Neuronal stem cell (in vitro differentiated cells): Measurements from ENCODE around the gene DENND1B.

Source experiments
- DNase-seq: peaks from one replicate; pipeline ENCODE4 v3.0.0-alpha.2; 2013; ENCODE audit warnings: low spot score
- H2AFZ ChIP-seq: one replicate; pipeline ENCODE4 v1.6.1; 2013; ENCODE audit warnings: mild to moderate bottlenecking, low read length, inconsistent platforms
- H2AK5ac ChIP-seq: 2 replicates; pipeline ENCODE4 v1.6.1; 2013; ENCODE audit warnings: low read depth, mild to moderate bottlenecking, inconsistent platforms, low read length, moderate library complexity, mixed read lengths
- H2BK120ac ChIP-seq: 2 replicates; pipeline ENCODE4 v1.6.1; 2013; ENCODE audit warnings: low read depth, mild to moderate bottlenecking, inconsistent platforms, low read length, moderate library complexity, mixed read lengths
- H2BK12ac ChIP-seq: one replicate; pipeline ENCODE4 v1.6.1; 2013; ENCODE audit warnings: low read length, inconsistent platforms
- H2BK15ac ChIP-seq: 2 replicates; pipeline ENCODE4 v1.6.1; 2013; ENCODE audit warnings: mild to moderate bottlenecking, low read length, inconsistent platforms, mixed read lengths
- H2BK5ac ChIP-seq: one replicate; pipeline ENCODE4 v1.6.1; 2013; ENCODE audit warnings: inconsistent platforms, mild to moderate bottlenecking, low read length, moderate library complexity
- H3K14ac ChIP-seq: one replicate; pipeline ENCODE4 v1.6.1; 2013; ENCODE audit warnings: low read length, inconsistent platforms
- H3K18ac ChIP-seq: 2 replicates; pipeline ENCODE4 v1.6.1; 2013; ENCODE audit warnings: low read length, inconsistent platforms
- H3K23ac ChIP-seq: 2 replicates; pipeline ENCODE4 v1.6.1; 2013; ENCODE audit warnings: low read depth, mild to moderate bottlenecking, mixed read lengths, low read length, inconsistent platforms; ENCODE audit not compliant: poor library complexity
- H3K27ac ChIP-seq: replicated peaks from 3 replicates; pipeline ENCODE4 v1.5.1; 2013; ENCODE audit warnings: low read length, inconsistent platforms
- H3K27me3 ChIP-seq, 3 experiments: 2 replicates each; pipeline ENCODE4 v1.6.1; 2013; ENCODE audit warnings: low read length in 3 of 3, mild to moderate bottlenecking in 2 of 3, inconsistent platforms in 1 of 3, low read depth in 1 of 3, mixed read lengths in 1 of 3, moderate library complexity in 1 of 3; ENCODE audit not compliant: control insufficient read depth in 3 of 3, insufficient read depth in 3 of 3
- H3K36me3 ChIP-seq, 2 donors: replicated peaks in 1 of 2; 2 replicates each; pipeline ENCODE4 v1.6.1; 2013; ENCODE audit warnings: low read length in 2 of 2; ENCODE audit not compliant: control insufficient read depth in 2 of 2, insufficient read depth in 2 of 2
- H3K4ac ChIP-seq: 2 replicates; pipeline ENCODE4 v1.6.1; 2013; ENCODE audit warnings: inconsistent platforms, mild to moderate bottlenecking, low read length, moderate library complexity
- H3K4me1 ChIP-seq, 2 donors: 1 replicate in 1 of 2; 2 replicates in 1 of 2; pipeline ENCODE4 v1.6.1; 2013; ENCODE audit warnings: low read length in 2 of 2, low read depth in 1 of 2; ENCODE audit not compliant: control insufficient read depth in 2 of 2, insufficient read depth in 1 of 2
- H3K4me2 ChIP-seq: one replicate; pipeline ENCODE4 v1.6.1; 2013; ENCODE audit warnings: mild to moderate bottlenecking, low read length, inconsistent platforms; ENCODE audit not compliant: insufficient read depth, poor library complexity, severe bottlenecking
- H3K4me3 ChIP-seq, 2 donors: 2 replicates each; pipeline ENCODE4 v1.5.1; 2013; ENCODE audit warnings: low read length in 2 of 2, mild to moderate bottlenecking in 2 of 2, inconsistent platforms in 1 of 2, moderate library complexity in 1 of 2
- H3K79me1 ChIP-seq: one replicate; pipeline ENCODE4 v1.6.1; 2013; ENCODE audit warnings: low read depth, mild to moderate bottlenecking, inconsistent platforms, low read length, moderate library complexity
- H3K9ac ChIP-seq: one replicate; pipeline ENCODE4 v1.6.1; 2013; ENCODE audit warnings: mild to moderate bottlenecking, low read depth, low read length, inconsistent platforms; ENCODE audit not compliant: poor library complexity
- H3K9me3 ChIP-seq, 2 donors: replicated peaks in 1 of 2; 2 replicates each; pipeline versions ENCODE3 to v1.6.1; 2013; ENCODE audit warnings: low read length in 2 of 2, mild to moderate bottlenecking in 2 of 2, inconsistent platforms in 1 of 2, low read depth in 1 of 2, mixed read lengths in 1 of 2, moderate library complexity in 1 of 2; ENCODE audit not compliant: control insufficient read depth in 2 of 2, insufficient read depth in 1 of 2
- H4K8ac ChIP-seq: one replicate; pipeline ENCODE4 v1.6.1; 2013; ENCODE audit warnings: low read depth, mild to moderate bottlenecking, inconsistent platforms, low read length, moderate library complexity
- H4K91ac ChIP-seq: one replicate; pipeline ENCODE4 v1.6.1; 2013; ENCODE audit warnings: low read length, low read depth, mild to moderate bottlenecking, inconsistent platforms; ENCODE audit not compliant: poor library complexity
- WGBS, 2 donors: extraction: QIAGEN DNeasy Blood & Tissue Kit; methylation state at CpG; one replicate each; pipeline ENCODE4 v1.1.7; 2013; ENCODE audit warnings: missing lambda C conversion rate in 2 of 2, mixed read lengths in 1 of 2; ENCODE audit not compliant: insufficient read length in 2 of 2, insufficient replicate concordance in 1 of 2; ENCODE audit errors: extremely low coverage in 2 of 2; 5-methylcytosine and 5-hydroxymethylcytosine counted together

DENND1B gene

DNA sequence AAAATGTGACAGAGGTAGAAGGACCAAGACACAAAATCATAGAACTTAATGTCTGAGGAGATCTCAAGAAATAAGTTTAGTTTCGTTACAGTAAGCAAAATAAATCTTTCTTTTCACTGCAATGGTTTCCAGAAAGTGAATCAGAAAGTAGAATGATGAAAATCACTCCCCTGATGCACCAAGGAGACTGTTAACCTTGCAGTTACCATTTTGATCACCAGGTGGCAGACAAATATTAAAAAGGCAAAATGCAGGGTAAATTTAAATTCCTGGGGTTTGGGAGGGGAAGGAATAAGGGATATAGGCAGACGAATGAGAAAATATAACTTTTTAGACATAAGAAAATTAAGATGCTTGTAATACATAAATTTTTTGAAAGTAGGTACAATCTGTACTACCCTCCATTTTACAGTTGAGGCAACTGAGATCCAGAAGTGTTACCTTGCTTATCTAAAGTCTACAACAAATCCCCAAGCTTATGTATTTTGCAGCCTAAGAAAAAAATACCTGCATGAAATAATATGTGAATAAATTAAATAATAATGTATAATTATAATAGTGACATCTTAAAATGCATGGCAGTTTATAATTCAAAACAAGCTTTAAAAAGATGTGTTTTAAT is 254.1 kb downstream of the DENND1B start:
- H3K23ac ChIP-seq = no peak overlapping the region
- no peak overlapping the region for H3K14ac ChIP-seq
- no CpG with 5 or more reads among the region's 2 CpGs for WGBS, 2 donors
- H2BK12ac ChIP-seq = no peak overlapping the region
- H3K79me1 ChIP-seq = no peaks in the 10 kb centered on the region
- H2AK5ac ChIP-seq = no peak overlapping the region
- no peak overlapping the region for H3K4me3 ChIP-seq
- H3K9me3 ChIP-seq = no peaks in the 10 kb centered on the region
- no peaks in the 10 kb centered on the region for H3K4me1 ChIP-seq
- H2AFZ ChIP-seq = no peak overlapping the region
- H2BK15ac ChIP-seq = no peak overlapping the region
- no peaks in the 10 kb centered on the region for H3K27me3 ChIP-seq
- no peak overlapping the region for H2BK120ac ChIP-seq
- H4K91ac ChIP-seq = no peak overlapping the region
- H3K9ac ChIP-seq = no peak overlapping the region
- no peaks in the 10 kb centered on the region for H3K36me3 ChIP-seq
- H3K4me2 ChIP-seq = no peak overlapping the region
- H2BK5ac ChIP-seq = no peak overlapping the region
- H4K8ac ChIP-seq = no peak overlapping the region
- DNase-seq = peak; percentile 36
- H3K18ac ChIP-seq = no peak overlapping the region
- no peak overlapping the region for H3K4ac ChIP-seq
- H3K27ac ChIP-seq = no peak overlapping the region

DNA sequence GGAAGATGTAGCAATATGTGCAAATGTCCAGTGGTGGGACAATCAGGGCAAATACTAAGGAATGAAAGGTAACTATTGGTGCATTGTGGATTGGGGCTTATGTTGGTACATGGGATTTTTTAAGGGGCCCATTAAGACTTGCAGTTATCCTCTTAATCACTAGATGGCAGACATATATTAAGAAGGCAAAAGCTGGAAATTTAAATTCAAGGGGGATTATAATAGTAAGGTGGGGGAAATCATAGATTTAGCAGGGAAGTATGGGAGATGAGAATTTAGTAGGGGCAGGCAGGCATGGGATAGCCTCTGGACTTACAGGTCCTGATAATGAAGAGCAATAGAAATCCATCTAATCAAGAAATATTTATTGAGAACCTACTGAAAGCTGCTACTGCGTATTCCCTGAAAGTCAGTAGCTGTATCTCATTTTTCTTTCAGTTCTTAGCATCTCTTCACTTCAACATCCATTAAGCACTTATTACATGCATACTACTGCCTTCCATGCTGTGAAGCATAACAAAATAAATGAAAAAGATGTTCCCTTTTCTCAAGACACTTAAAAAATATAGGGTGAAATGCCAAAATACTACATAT is 255.4 kb downstream of the DENND1B start:
- no peak overlapping the region for H2BK12ac ChIP-seq
- no peak overlapping the region for H4K91ac ChIP-seq
- H2BK15ac ChIP-seq = no peak overlapping the region
- no peak overlapping the region for H2AFZ ChIP-seq
- no peak overlapping the region for H3K4ac ChIP-seq
- H2BK120ac ChIP-seq = no peak overlapping the region
- H3K27me3 ChIP-seq = no peaks in the 10 kb centered on the region
- H3K36me3 ChIP-seq = no peaks in the 10 kb centered on the region
- H3K18ac ChIP-seq = no peak overlapping the region
- no peak overlapping the region for H3K4me2 ChIP-seq
- H4K8ac ChIP-seq = no peak overlapping the region
- H3K4me1 ChIP-seq = no peaks in the 10 kb centered on the region
- H2AK5ac ChIP-seq = no peak overlapping the region
- no peak overlapping the region for H3K9ac ChIP-seq
- H3K14ac ChIP-seq = no peak overlapping the region
- DNase-seq = no peak
- H3K27ac ChIP-seq = no peak overlapping the region
- no peak overlapping the region for H2BK5ac ChIP-seq
- H3K23ac ChIP-seq = no peak overlapping the region
- H3K9me3 ChIP-seq = no peaks in the 10 kb centered on the region
- no CpG with 5 or more reads among the region's 1 CpG for WGBS, 2 donors
- no peaks in the 10 kb centered on the region for H3K79me1 ChIP-seq
- no peak overlapping the region for H3K4me3 ChIP-seq

DNA sequence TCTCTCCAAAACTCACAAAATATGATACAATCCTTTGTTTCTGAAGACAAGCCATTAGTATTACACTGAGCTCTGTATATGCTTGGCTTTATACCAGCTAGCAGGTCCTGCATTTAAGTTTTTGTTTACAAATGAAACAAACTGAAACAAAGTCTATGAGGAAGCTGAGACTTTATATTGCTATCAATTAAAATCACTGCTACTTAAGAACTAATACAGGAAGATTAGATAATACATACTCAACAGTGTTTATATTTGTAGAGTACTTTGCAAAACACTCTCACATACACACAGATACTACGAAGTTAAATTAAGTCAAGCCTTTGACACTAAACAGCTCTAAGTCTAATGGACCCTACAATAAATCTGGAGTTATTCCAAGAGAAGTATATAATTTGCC is 259.9 kb downstream of the DENND1B start:
- H2BK15ac ChIP-seq = no peak overlapping the region
- H2BK12ac ChIP-seq = no peak overlapping the region

DNA sequence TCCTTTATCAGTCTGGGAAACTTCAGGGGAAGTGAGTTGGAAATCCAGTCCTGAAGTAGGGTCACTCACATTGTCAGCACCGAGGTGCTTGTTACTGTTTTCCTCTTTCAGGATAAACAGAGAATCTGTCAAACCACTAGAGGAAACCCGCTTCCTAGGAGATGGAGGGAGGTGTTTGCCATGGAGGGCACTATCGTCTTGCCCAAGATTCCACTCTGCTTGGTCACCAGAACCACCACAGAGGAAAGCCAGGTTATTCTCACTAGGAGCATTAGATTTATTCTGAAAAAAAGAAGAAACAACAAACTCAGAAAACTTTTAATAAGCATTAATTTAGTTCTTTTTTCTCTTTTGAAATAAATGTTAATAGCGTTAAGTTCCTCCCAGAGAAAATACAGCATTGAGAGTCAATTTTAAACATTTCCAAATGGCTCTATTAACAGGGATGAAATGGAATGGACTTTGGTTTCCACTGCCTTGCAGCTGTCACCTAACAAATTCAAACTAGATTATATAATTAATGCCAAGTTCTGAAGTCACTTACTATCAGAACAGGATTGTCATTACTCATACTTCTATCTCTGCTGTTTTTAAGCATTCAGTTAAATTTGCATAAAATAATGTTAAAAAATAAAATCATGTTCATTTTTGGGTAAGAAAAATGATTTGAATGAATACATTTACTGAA is 264.4 kb downstream of the DENND1B start:
- no peaks in the 10 kb centered on the region for H3K9me3 ChIP-seq
- no peak overlapping the region for H3K18ac ChIP-seq
- H3K27ac ChIP-seq = no peak overlapping the region
- no peaks in the 10 kb centered on the region for H3K79me1 ChIP-seq
- H3K14ac ChIP-seq = no peak overlapping the region
- no peak overlapping the region for H2BK15ac ChIP-seq
- H3K36me3 ChIP-seq = no peaks in the 10 kb centered on the region
- H2AFZ ChIP-seq = no peak overlapping the region
- H2BK5ac ChIP-seq = no peak overlapping the region
- H3K4ac ChIP-seq = no peak overlapping the region
- no peak overlapping the region for H2AK5ac ChIP-seq
- no peak overlapping the region for H2BK120ac ChIP-seq
- H4K91ac ChIP-seq = no peak overlapping the region
- H3K4me3 ChIP-seq = no peak overlapping the region
- no peak overlapping the region for H2BK12ac ChIP-seq
- H3K4me2 ChIP-seq = no peak overlapping the region
- H3K9ac ChIP-seq = no peak overlapping the region
- no peak overlapping the region for H4K8ac ChIP-seq
- no peaks in the 10 kb centered on the region for H3K4me1 ChIP-seq
- no CpG with 5 or more reads among the region's 4 CpGs for WGBS, 2 donors
- no peak for DNase-seq
- no peaks in the 10 kb centered on the region for H3K27me3 ChIP-seq
- H3K23ac ChIP-seq = no peak overlapping the region

More for the DNA sequence above, 259.9 kb downstream of the DENND1B start:
- no peaks in the 10 kb centered on the region for H3K36me3 ChIP-seq
- no peak overlapping the region for H2AK5ac ChIP-seq
- no peak overlapping the region for H3K18ac ChIP-seq
- no peaks in the 10 kb centered on the region for H3K79me1 ChIP-seq
- no peak overlapping the region for H3K9ac ChIP-seq
- no peak overlapping the region for H4K8ac ChIP-seq
- no peak overlapping the region for H3K23ac ChIP-seq
- no peak overlapping the region for H2BK5ac ChIP-seq
- no peak overlapping the region for H4K91ac ChIP-seq
- DNase-seq = no peak
- H3K4me2 ChIP-seq = no peak overlapping the region
- no peaks in the 10 kb centered on the region for H3K27me3 ChIP-seq
- H3K4me3 ChIP-seq = no peak overlapping the region
- H2AFZ ChIP-seq = no peak overlapping the region
- H3K4me1 ChIP-seq = no peaks in the 10 kb centered on the region
- no peak overlapping the region for H3K4ac ChIP-seq
- H3K27ac ChIP-seq = no peak overlapping the region
- no peaks in the 10 kb centered on the region for H3K9me3 ChIP-seq
- WGBS, 2 donors = no CpG with 5 or more reads among the region's 1 CpG
- no peak overlapping the region for H2BK120ac ChIP-seq
- no peak overlapping the region for H3K14ac ChIP-seq
